Breast epithelium (tissue), 3 donors: ENCODE data around the gene ADAM11.

Experiments used
- CTCF ChIP-seq, 3 donors: fragments of 450-650 bp; IDR thresholded peaks; one replicate each; pipeline ENCODE4 v1.5.1; 2016 to 2017; ENCODE audit warnings: antibody characterized with exemption in 3 of 3, mild to moderate bottlenecking in 3 of 3, moderate library complexity in 3 of 3
- POLR2A ChIP-seq: fragments of 450-650 bp; IDR thresholded peaks from one replicate; pipeline ENCODE4 v1.6.1; 2016; ENCODE audit warnings: antibody characterized with exemption, mild to moderate bottlenecking, moderate library complexity
- POLR2AphosphoS5 ChIP-seq, 3 donors: sonication (generic); formaldehyde crosslinking; IDR thresholded peaks; one replicate each; pipeline ENCODE4 v1.6.1; 2017; ENCODE audit warnings: antibody characterized with exemption in 3 of 3

GRCh38 chr17:44779211-44780025 is 20.6 kb downstream of the ADAM11 start:
- TF ChIP-seq POLR2A (no peak), CTCF (IDR thresholded peaks at IDR 0.05) (peak; percentile 46 to 88 (median 76)), POLR2AphosphoS5 (IDR thresholded peaks at IDR 0.05) (no peak)
